GM12878 (cell line): Measurements from ENCODE around the gene RMDN3. TPM values are rescaled to one million over a fixed set of nuclear protein-coding genes. Genes with fewer than 3 reads are reported as not detected.
A peak's percentile ranks its signal among the peaks of the same experiment; 100 is the strongest.

Experiments
- ATF7 ChIP-seq: fragments of 450-650 bp; IDR thresholded peaks from 2 replicates; pipeline ENCODE4 v1.6.1; 2016; ENCODE audit warnings: low read depth, mild to moderate bottlenecking
- BCLAF1 ChIP-seq: fragments of 450-650 bp; IDR thresholded peaks from 2 replicates; pipeline ENCODE4 v1.6.1; 2017; ENCODE audit warnings: antibody characterized with exemption, mild to moderate bottlenecking, moderate library complexity
- BRCA1 ChIP-seq: IDR thresholded peaks from 2 replicates; pipeline ENCODE4 v1.6.1; 2011; ENCODE audit warnings: low read depth, low read length, improper control_type of control experiment
- CBFB ChIP-seq: IDR thresholded peaks from 2 replicates; pipeline ENCODE4 v1.6.1; 2016; ENCODE audit warnings: antibody characterized with exemption, low read depth
- EZH2 ChIP-seq: IDR thresholded peaks from 2 replicates; pipeline ENCODE4 v1.6.1; 2012; ENCODE audit warnings: low read depth, mild to moderate bottlenecking, control low read depth, inconsistent platforms, low read length, borderline replicate concordance; ENCODE audit not compliant: control insufficient read depth
- HDAC2 ChIP-seq: fragments of 200-600 bp; sonication (generic); IDR thresholded peaks from 2 replicates; pipeline ENCODE4 v1.6.1; 2017
- HDAC6 ChIP-seq: fragments of 200-600 bp; sonication (generic); IDR thresholded peaks from one replicate; pipeline ENCODE4 v1.8.0; 2017; ENCODE audit warnings: antibody characterized with exemption; ENCODE audit not compliant: unreplicated experiment
- IKZF1 ChIP-seq: fragments of 450-650 bp; conservative IDR thresholded peaks from 2 replicates; pipeline ENCODE4 v1.6.1; 2017; ENCODE audit warnings: antibody characterized with exemption, mild to moderate bottlenecking
- NFYB ChIP-seq: IDR thresholded peaks from 2 replicates; pipeline ENCODE4 v1.6.1; 2011; ENCODE audit warnings: low read depth, mild to moderate bottlenecking, low read length, improper control_type of control experiment, moderate library complexity; ENCODE audit not compliant: insufficient read depth
- RUNX3 ChIP-seq: IDR thresholded peaks from 2 replicates; pipeline ENCODE4 v1.6.1; 2012; ENCODE audit warnings: low read length, inconsistent platforms
- SKIL ChIP-seq: fragments of 450-650 bp; IDR thresholded peaks from 2 replicates; pipeline ENCODE4 v1.6.1; 2017; ENCODE audit warnings: mild to moderate bottlenecking, low read depth, inconsistent platforms; ENCODE audit not compliant: poor library complexity, severe bottlenecking
- polyA plus RNA-seq, 11 experiments: library from polyadenylated mRNA; depleted of rRNA in 4 of 11; unstranded in 6 of 11; stranded (reverse) in 5 of 11; fragments of >200 nt; fragmentation: Nextera tagmentation in 4 of 11; fragmentation: Illumina TruSeq in 1 of 11; extraction: Ambion mirVana in 4 of 11; extraction: Trizol in 1 of 11; gene quantifications; 1 replicate in 1 of 11; 2 replicates in 10 of 11; pipeline versions ENCODE4 v1.2.1 to v1.2.3, GENCODE V29; 2011 to 2016; ENCODE audit warnings: inconsistent platforms in 2 of 11, missing spikeins in 2 of 11, low read depth in 1 of 11
- total RNA-seq, 4 experiments: library from RNA; depleted of rRNA in 3 of 4; stranded (reverse); fragments of >200 nt in 3 of 4; fragmentation: Illumina TruSeq in 1 of 4; extraction: Trizol in 1 of 4; gene quantifications; 2 replicates each; pipeline versions ENCODE4 v1.2.1 to v1.2.3, GENCODE V29; 2013 to 2021
- TF ChIP-seq, protein P1 (sequence below): IDR thresholded peaks from 2 replicates; pipeline ENCODE4 v1.6.1; 2012; ENCODE audit warnings: mild to moderate bottlenecking, low read depth, low read length
- TF ChIP-seq, protein P2 (sequence below): IDR thresholded peaks from 2 replicates; pipeline ENCODE4 v1.6.1; 2011; ENCODE audit warnings: borderline replicate concordance, low read depth, mild to moderate bottlenecking, moderate library complexity, low read length; ENCODE audit not compliant: insufficient read depth, poor library complexity, severe bottlenecking
- TF ChIP-seq, protein P3 (sequence below): IDR thresholded peaks from 2 replicates; pipeline ENCODE4 v1.6.1; 2012; ENCODE audit warnings: low read depth, low read length, improper control_type of control experiment

RMDN3 gene
- total and polyA plus RNA-seq, 10 of the 15 experiments (the other 5 are each of a cell fraction or from before 2014, with no cell fraction given): 5.7 to 44.4 (median 20.3) TPM

DNA sequence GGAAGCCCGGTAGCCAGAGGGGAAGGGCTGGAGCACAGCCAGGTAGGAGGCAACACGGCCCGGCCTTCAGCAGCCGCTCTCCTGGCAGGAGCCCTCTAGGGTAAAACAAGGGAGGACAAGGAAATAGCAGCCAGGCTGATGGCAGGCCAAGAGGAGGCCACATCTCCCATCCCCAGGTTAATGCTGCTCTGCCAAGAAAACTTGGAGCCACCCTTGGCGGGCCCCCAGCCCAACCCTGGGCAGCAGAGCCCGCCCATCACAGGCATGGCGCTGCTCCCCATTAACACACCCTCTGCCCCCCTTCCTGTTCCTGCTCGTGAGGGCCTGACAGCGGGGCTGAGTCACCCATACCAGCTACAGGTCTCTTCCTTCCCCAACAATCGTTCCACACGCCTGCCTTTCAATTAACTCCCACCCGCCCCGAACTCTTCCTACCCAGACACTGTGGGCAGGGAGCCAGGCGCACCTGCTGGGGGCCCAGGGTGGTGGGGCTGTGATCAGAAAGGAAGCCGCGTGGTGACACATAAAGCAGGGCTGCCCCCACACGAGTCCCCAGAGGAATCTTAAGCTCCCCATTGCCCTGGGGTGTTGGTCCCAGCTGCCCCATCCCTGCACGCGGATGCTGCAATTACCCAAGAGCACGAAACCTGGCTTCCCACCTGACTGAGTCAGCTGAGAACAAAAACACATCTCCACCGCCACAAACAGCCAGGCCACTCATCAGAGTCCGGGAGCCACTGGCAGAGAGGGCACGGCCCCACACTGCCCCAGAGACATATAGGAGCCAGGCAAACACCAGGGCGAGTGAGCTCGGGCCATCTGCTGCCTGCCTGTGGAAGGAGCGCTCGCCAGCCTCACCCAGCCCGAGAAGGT lies 14.5 kb upstream of the RMDN3 start, which contains the start of gene C15orf62 (continued):
- TF ChIP-seq IKZF1 (peak; percentile 58), BRCA1 (no peak), CBFB (peak; percentile 27; the same call in 1 of the 2 replicates), SKIL (no peak), EZH2 (no peak), HDAC2 (no peak), ATF7 (peak; percentile 29; the same call in 1 of the 2 replicates), BCLAF1 (no peak), RUNX3 (peak; percentile 8; the same call in 1 of the 2 replicates), NFYB (no peak), HDAC6 (no peak)
- TF ChIP-seq, protein P1, sequence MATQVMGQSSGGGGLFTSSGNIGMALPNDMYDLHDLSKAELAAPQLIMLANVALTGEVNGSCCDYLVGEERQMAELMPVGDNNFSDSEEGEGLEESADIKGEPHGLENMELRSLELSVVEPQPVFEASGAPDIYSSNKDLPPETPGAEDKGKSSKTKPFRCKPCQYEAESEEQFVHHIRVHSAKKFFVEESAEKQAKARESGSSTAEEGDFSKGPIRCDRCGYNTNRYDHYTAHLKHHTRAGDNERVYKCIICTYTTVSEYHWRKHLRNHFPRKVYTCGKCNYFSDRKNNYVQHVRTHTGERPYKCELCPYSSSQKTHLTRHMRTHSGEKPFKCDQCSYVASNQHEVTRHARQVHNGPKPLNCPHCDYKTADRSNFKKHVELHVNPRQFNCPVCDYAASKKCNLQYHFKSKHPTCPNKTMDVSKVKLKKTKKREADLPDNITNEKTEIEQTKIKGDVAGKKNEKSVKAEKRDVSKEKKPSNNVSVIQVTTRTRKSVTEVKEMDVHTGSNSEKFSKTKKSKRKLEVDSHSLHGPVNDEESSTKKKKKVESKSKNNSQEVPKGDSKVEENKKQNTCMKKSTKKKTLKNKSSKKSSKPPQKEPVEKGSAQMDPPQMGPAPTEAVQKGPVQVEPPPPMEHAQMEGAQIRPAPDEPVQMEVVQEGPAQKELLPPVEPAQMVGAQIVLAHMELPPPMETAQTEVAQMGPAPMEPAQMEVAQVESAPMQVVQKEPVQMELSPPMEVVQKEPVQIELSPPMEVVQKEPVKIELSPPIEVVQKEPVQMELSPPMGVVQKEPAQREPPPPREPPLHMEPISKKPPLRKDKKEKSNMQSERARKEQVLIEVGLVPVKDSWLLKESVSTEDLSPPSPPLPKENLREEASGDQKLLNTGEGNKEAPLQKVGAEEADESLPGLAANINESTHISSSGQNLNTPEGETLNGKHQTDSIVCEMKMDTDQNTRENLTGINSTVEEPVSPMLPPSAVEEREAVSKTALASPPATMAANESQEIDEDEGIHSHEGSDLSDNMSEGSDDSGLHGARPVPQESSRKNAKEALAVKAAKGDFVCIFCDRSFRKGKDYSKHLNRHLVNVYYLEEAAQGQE: no peak
- TF ChIP-seq, protein P2, sequence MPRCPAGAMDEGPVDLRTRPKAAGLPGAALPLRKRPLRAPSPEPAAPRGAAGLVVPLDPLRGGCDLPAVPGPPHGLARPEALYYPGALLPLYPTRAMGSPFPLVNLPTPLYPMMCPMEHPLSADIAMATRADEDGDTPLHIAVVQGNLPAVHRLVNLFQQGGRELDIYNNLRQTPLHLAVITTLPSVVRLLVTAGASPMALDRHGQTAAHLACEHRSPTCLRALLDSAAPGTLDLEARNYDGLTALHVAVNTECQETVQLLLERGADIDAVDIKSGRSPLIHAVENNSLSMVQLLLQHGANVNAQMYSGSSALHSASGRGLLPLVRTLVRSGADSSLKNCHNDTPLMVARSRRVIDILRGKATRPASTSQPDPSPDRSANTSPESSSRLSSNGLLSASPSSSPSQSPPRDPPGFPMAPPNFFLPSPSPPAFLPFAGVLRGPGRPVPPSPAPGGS: no peak
- TF ChIP-seq, protein P3, sequence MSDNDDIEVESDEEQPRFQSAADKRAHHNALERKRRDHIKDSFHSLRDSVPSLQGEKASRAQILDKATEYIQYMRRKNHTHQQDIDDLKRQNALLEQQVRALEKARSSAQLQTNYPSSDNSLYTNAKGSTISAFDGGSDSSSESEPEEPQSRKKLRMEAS: no peak
